COLO668 (cell line): Measurements from ENCODE around the gene E2F4.

Experiments
- DNase-seq: peaks from one replicate; lab custom pipeline; 2025; ENCODE audit not compliant: unreplicated experiment; lab: John Stamatoyannopoulos, UW

E2F4 gene

GRCh38 chr16:67191995-67192681 lies at the start of gene E2F4:
TSS of gene E2F4 (plus strand) at chr16:67192155. CDS start at chr16:67192228, 73 bp downstream.
- DNase-seq: peak; percentile 96

- DNase-seq: no peak
Observed at GRCh38 chr16:67142342-67142741, 49.6 kb upstream of the E2F4 start.

DNA sequence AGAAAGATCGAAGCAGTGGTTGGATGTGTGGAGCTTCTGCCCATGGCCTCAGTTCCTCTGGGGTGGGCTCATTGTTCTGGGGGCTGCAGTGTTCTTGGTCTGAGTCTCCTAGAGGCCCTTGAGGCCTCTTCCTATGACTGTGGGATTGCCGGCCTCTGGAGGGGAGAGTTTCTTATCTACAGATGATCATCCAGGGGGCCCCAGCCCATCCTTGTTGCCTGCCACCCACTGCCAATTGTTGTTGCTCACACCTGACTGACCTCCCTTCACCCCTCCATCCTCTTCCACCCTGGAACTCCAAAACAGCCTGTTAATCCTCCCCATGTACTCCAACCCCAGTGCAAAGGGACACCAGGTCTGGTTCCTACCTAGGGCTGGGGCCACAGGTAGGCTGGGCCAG lies 47.0 kb upstream of the E2F4 start:
- DNase-seq: no peak

DNA sequence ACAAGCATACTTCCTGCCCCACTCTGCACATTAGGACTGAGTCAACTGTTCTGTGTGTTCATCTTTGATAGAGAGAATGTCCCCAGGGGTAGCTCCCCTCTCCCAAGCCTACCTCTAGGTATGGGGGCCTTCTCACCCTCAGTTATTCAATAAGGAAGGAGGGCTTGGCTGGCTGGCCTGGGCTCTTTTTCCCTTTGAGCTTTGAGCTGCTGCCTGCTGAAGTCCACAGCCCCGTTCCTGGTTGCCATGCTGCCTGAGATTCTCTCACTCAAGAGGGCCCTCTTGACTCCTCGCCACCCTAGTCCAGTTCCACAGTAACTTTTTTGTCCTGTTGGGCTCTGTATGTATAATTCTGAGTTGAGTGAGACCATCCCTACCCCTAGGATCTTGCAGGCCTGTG lies 46.2 kb upstream of the E2F4 start:
- no peak for DNase-seq

DNA sequence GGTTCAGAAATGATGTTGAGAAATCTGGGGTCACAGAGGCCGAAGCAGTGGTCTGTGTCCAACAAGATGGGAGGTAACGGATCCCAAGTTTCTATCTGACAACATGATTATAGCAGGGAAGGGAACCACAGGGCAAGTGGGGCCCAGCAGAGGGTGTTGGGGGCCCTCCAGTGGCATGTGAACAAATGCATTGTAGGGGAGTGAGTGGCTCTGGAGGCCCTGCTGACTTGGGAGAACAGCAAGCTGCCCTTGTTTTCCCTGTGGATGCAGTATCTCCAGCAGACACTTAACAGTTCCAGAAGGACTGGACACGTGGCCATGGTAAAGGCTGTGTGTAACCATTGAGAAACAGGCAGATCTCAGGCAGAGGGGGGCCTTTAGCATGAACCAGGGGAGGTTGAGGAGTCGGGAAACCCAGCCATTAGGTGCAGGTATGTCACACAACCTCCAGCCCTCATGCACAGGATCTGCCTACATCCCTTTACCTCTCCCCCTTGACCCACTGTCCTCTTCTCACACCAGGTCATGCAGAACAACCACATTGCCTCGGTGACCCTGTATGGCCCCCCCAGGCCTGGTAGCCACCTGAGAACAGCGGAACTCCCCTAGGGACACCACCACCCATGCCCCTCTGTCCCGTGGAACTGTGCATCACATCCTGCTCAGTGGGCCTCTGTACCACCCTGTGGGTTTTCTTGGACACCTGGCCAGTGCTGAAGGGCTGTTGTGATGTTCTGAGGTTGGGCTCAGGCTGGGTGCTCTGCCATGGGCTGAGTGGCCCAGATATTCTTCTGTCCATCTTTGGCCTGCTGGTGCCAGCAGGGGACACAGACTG lies 45.2 kb upstream of the E2F4 start:
- no peak for DNase-seq

GRCh38 chr16:67147437-67148140 lies 44.4 kb upstream of the E2F4 start:
- no peak for DNase-seq

GRCh38 chr16:67148221-67148620 lies 43.7 kb upstream of the E2F4 start:
- DNase-seq: no peak

GRCh38 chr16:67148656-67149275 lies 43.2 kb upstream of the E2F4 start:
- DNase-seq: no peak

DNA sequence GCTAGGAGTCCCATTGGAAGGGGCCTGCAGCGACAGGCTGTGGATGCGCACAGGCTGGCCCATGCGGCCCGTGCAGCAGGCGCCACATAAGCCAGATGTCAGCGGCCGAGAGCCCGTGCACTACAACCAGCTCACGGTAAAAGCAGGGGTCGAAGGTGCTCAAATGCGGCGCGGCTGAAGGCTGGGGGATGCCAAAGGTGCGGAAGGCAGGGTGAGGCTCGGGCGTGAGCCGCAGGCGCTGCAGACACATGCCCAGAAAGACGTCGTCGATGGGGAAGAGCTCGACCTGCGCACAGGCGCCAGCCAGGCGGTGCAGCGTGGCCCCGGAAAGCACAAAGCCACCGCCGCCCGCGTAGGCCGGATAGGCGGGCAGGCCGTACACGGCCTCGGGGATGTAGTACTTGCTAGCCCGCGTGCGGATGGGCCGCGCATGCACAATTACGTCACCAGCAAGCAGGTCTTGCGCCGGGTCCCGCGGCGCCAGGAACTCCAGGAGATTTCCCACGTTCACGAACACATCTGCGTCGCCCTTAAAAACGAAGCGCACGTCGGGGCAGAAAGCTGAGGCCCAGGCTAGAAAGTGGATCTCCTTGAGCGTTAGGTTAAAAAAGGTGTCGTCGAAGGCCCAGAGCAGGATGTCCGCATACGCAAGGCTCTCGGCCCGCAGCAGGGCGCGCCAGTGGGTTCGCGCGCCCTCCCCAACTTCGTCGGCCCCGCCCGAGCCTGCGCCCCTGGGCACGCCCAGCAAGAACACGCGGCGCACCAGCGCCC lies 42.5 kb upstream of the E2F4 start:
- no peak for DNase-seq

- peak; percentile 49 for DNase-seq
Observed at GRCh38 chr16:67150047-67150832, 41.7 kb upstream of the E2F4 start.

- DNase-seq: peak; percentile 57
Observed at GRCh38 chr16:67150833-67151396, 41.0 kb upstream of the E2F4 start, which contains the start of gene B3GNT9. TSS of gene B3GNT9 (minus strand) at chr16:67150998. CDS start at chr16:67150485, 513 bp downstream.

- DNase-seq: no peak
Observed at GRCh38 chr16:67151431-67152097, 40.4 kb upstream of the E2F4 start.

DNA sequence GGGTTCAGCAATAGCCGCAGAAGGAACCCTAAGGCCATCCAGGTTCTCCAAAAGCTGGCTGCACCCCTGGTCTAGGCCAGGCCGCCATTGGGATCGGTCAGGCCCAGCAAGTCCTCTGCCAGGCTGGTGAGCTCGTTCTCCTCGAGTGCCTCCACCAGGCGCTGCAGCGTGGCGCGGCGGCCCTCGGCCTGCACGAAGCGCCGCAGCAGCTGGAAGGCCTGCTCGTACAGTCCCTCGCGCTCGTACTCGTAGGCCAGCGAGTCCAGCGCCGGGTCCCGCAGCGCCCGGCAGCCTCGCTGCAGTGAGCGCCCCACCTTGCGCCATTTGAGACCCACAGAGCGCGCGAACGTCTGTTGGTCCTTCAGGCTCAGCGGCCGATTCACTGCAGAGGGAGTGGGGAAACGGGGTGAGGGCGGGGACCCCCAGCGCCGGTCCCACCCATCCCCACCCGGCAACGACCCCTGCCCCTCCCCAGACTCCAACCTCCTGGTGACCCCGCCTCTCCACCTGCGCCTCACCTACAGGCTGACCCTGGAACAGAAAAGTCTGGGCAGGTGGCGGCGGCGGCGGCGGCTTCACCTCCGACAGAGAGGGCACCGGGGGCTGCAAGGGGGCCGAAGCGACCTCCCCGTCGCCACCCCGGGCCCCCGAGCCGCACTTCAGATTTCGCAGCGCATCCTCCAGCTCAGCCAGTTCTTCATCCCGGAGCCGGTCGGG lies 37.2 kb upstream of the E2F4 start:
- DNase-seq: no peak

GRCh38 chr16:67155295-67156142 lies 36.4 kb upstream of the E2F4 start:
- DNase-seq: peak; percentile 88

- no peak for DNase-seq
Observed at GRCh38 chr16:67156143-67156844, 35.7 kb upstream of the E2F4 start.

GRCh38 chr16:67157106-67157748 lies 34.7 kb upstream of the E2F4 start:
- DNase-seq: no peak
